ENCODE results near the gene CACNA1C. TPM values are rescaled to one million over a fixed set of nuclear protein-coding genes. Genes with fewer than 3 reads are reported as not detected.

Gene CACNA1C
- total RNA-seq, 4 donors from 2014 or later: 1.4 to 3.7 (median 2.2) TPM

DNA sequence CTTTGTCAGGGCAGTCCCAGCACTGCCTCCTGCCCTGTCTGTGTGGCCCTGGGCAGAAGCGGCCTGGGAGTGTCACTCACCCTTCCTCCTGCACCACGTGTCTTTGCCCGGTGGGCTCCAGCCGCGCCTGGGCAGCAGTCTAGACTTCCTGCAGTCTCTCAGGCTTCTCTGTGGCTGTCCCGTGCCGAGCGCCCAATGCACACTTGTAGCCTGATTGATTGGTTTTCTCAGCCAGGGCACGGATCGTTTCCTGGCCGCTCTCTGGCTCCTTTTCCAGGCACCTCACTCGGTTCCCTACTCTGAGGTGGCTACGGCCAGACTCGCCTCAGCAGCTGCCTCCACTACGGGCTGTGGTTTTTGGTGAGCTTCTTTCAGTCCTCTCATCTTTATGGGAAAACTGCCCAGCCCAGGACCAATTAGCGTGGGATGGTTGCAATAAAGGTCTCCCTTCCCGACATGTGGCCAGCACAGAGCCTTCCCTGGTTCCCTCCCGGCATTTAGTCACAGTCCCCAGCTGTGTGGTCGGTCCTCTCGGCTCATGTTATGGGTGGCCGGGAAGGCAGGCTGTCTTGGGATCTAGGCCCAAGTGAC lies 133.1 kb downstream of the CACNA1C start:
- 96% methylated on average over 14 of the region's 21 CpGs for WGBS
- no peak for DNase-seq (ENCODE audit: low spot score in 2 of 2)
- Histone ChIP-seq H3K4me1 (peaks cover 14% of the 10 kb centered on the region), H3K27me3 (no peaks in the 10 kb centered on the region), H3K27ac (no peak overlapping the region), H3K36me3 (no peaks in the 10 kb centered on the region), H3K4me3 (no peak overlapping the region), H3K9me3 (no peaks in the 10 kb centered on the region)
- TF ChIP-seq, protein P1, sequence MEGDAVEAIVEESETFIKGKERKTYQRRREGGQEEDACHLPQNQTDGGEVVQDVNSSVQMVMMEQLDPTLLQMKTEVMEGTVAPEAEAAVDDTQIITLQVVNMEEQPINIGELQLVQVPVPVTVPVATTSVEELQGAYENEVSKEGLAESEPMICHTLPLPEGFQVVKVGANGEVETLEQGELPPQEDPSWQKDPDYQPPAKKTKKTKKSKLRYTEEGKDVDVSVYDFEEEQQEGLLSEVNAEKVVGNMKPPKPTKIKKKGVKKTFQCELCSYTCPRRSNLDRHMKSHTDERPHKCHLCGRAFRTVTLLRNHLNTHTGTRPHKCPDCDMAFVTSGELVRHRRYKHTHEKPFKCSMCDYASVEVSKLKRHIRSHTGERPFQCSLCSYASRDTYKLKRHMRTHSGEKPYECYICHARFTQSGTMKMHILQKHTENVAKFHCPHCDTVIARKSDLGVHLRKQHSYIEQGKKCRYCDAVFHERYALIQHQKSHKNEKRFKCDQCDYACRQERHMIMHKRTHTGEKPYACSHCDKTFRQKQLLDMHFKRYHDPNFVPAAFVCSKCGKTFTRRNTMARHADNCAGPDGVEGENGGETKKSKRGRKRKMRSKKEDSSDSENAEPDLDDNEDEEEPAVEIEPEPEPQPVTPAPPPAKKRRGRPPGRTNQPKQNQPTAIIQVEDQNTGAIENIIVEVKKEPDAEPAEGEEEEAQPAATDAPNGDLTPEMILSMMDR (IDR thresholded peaks at IDR 0.05): no peak
- TF ChIP-seq POLR2A (IDR thresholded peaks at IDR 0.05) (no peak), POLR2AphosphoS5 (IDR thresholded peaks at IDR 0.05) (no peak), EP300 (IDR thresholded peaks at IDR 0.05) (no peak)

DNA sequence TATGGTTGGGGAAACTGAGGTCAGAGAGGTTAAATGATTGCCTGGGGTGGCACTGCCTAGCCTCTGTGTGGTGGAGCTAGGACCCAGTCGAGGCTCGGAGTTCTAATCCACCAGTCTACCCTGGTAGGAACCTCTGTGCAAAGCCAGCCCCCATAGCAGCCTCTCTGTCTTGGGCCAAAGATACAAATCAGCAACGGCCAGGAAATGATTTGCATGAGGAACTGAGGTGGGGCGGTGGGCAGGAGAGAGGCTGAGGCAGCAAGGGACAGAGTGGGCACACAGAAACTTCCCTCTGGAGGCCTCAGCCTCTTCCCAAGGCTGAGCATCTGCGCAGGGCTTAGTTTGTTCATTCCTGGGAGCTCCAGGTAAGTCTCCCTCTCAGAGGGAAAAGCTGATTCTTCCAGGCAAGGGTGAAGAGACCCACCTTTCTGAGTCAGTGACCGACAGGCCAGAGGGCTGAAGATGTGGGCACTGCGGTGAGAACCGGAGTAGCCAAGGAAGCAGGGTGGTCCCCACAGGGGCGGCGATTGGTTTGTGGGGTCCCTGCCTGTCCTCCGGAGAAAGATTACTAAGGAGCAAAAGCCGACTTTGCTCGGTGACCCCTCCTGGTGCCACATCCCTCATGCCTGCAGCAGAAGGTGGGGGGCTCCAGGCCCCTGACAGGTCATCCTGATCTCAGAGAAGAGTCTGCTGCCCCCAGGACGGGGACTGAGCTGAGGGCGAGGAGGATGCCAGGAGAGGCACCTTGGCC lies 134.6 kb downstream of the CACNA1C start:
- Histone ChIP-seq H3K4me3 (no peak overlapping the region), H3K4me1 (peaks cover 11% of the 10 kb centered on the region), H3K27me3 (no peaks in the 10 kb centered on the region), H3K36me3 (no peaks in the 10 kb centered on the region), H3K9me3 (no peaks in the 10 kb centered on the region), H3K27ac (no peak overlapping the region)
- no peak for DNase-seq (ENCODE audit: low spot score in 2 of 2)
- 83% methylated on average over 15 of the region's 15 CpGs for WGBS
- TF ChIP-seq EP300 (IDR thresholded peaks at IDR 0.05): no peak
- TF ChIP-seq POLR2A (IDR thresholded peaks at IDR 0.05): no peak
- TF ChIP-seq POLR2AphosphoS5 (IDR thresholded peaks at IDR 0.05): no peak
- TF ChIP-seq, protein P1 (IDR thresholded peaks at IDR 0.05): no peak

DNA sequence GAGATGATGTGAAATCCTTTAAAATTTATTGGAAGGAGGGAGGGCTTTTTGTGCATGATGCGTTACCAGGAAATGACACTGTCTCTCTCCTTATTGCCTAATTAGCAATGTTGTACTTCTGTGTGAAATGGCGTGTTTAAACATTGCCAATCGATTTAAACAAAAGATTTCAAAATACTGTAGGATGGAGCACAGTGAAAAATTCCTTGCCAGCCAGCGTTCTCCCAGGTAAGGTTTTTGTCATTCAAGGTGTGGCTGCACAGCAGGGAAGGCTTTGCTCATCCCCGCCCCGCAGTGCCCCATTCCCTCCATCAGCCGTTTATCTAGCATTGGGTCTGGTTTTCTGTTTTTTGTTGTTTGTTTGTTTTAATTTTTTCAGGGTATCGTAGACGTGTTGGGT lies 137.3 kb downstream of the CACNA1C start:
- no peak for DNase-seq (ENCODE audit: low spot score in 2 of 2)
- no peaks in the 10 kb centered on the region for H3K4me1 ChIP-seq
- no peak for TF ChIP-seq POLR2A (IDR thresholded peaks at IDR 0.05)
- TF ChIP-seq EP300 (IDR thresholded peaks at IDR 0.05): no peak
- no peak for TF ChIP-seq POLR2AphosphoS5 (IDR thresholded peaks at IDR 0.05)
- TF ChIP-seq, protein P1 (IDR thresholded peaks at IDR 0.05): no peak
- no peaks in the 10 kb centered on the region for H3K27me3 ChIP-seq
- no peaks in the 10 kb centered on the region for H3K36me3 ChIP-seq
- H3K4me3 ChIP-seq: no peak overlapping the region
- H3K27ac ChIP-seq: no peak overlapping the region
- WGBS: 76% methylated on average over 9 of the region's 9 CpGs
- H3K9me3 ChIP-seq: no peaks in the 10 kb centered on the region

DNA sequence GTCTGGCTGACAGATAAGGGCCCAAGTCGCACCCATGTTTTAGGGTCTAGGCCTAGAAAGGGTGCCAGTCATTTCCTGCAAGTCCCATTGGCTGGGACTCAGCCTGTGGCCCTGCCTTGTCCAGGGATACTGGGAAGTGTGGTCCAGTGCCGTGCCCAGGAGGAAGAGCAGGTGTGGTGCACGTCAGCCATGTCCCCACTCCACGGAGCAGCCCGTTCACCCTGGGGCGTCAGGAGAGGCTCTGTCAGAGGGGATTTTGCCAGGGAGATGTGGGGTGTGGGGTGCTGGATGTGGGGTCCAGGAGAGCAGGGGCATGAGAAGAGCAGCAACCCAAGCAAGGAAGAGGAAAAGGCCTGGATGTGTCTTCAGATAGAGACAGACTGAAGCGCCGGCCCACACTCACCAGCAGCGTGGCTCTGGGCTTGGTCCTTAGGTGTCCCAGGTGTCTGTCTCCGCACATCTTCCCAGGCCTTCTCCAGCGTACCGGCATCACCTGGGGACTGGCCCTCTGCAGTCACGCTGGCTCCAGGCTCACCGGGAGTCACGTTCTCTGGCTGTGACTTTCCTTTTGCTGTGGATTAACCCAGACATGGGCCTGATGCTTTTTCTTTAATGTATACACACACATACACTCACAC lies 138.2 kb downstream of the CACNA1C start:
- Histone ChIP-seq H3K4me1 (no peaks in the 10 kb centered on the region), H3K9me3 (no peaks in the 10 kb centered on the region), H3K4me3 (no peak overlapping the region), H3K36me3 (no peaks in the 10 kb centered on the region), H3K27ac (no peak overlapping the region), H3K27me3 (no peaks in the 10 kb centered on the region)
- 91% methylated on average over 13 of the region's 15 CpGs for WGBS
- no peak for DNase-seq (ENCODE audit: low spot score in 2 of 2)
- TF ChIP-seq, protein P1 (IDR thresholded peaks at IDR 0.05): no peak
- TF ChIP-seq POLR2A (IDR thresholded peaks at IDR 0.05): no peak
- TF ChIP-seq POLR2AphosphoS5 (IDR thresholded peaks at IDR 0.05): no peak
- no peak for TF ChIP-seq EP300 (IDR thresholded peaks at IDR 0.05)

DNA sequence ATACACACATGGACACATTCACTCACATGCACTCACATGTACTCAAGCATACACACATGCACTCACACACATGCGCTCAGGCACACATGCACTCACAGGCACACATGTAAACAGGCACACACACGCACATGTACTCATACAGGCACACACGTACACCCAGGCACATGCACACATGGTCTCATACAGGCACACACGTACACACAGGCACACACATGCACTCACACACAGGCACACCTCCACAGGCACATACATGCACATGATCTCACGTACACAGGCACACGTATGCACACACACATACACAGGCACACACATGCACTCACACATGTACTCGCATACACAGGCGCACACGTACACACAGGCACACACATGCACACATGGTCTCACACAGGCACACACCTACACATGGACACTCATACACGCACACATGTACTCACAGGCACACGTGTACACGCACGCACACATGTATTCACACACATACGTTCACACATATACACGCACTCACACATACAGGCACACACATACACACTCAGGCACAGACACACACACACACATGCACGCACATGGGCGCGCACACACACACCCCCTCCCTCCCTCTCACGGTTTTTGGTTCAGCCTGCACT lies 138.9 kb downstream of the CACNA1C start:
- Histone ChIP-seq H3K36me3 (no peaks in the 10 kb centered on the region), H3K27me3 (no peaks in the 10 kb centered on the region), H3K9me3 (no peaks in the 10 kb centered on the region), H3K4me3 (no peak overlapping the region), H3K4me1 (no peaks in the 10 kb centered on the region), H3K27ac (no peak overlapping the region)
- TF ChIP-seq, protein P1 (IDR thresholded peaks at IDR 0.05): no peak
- TF ChIP-seq POLR2AphosphoS5 (IDR thresholded peaks at IDR 0.05) (no peak), EP300 (IDR thresholded peaks at IDR 0.05) (no peak), POLR2A (IDR thresholded peaks at IDR 0.05) (no peak)
- no peak for DNase-seq (ENCODE audit: low spot score in 2 of 2)
- WGBS: 96% methylated on average over 11 of the region's 19 CpGs

Measured in suprapubic skin (tissue), 4 donors.